Measurements from ENCODE around the gene BMAL2. TPM values are rescaled to one million over a fixed set of nuclear protein-coding genes. Genes with fewer than 3 reads are reported as not detected.

The BMAL2 gene
- total RNA-seq, 2 experiments from 2014 or later = 10.9 to 13.2 TPM

DNA sequence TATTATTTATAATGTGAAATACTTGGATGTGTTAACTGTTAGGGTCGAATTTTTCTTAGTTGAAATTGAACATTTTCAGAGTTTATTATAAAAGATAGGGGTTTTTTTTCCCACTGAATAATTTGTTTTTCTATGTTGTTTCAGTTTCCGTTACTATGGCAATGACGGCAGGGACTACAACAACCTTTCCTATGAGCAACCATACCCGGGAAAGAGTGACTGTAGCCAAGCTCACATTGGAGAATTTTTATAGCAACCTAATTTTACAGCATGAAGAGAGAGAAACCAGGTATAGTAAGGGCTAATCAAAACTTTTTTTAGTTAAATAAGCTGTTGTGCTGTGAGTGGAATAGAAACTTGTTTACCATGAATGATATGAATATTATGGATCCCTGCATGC is 35.1 kb upstream of the BMAL2 start:
- no peaks in the 10 kb centered on the region for H3K27me3 Mint-ChIP-seq
- ChIA-PET POLR2A (interaction anchor here (0.7 kb wide), 1 partner anchor 16 kb away, joined by 3 read pairs; no protein-coding TSS in a partner anchor), CTCF (interaction anchor here (0.5 to 1.9 kb wide), 5 partner anchors 8 to 258 kb away, joined by 3 to 24 read pairs (median 3); no protein-coding TSS in a partner anchor)
- H3K27ac Mint-ChIP-seq = peak overlapping the region; percentile 63
- no peak overlapping the region for H3K4me3 Mint-ChIP-seq
- peaks cover 8% of the 10 kb centered on the region for H3K4me1 Mint-ChIP-seq
- intact Hi-C loops (cut with DNase I, micrococcal nuclease) = loop anchor here in 1 of 2 experiments (1.0 to 2.0 kb wide), 2 partner anchors 53 to 117 kb away; partner anchors contain the start of gene STK38L
- H3K9me3 Mint-ChIP-seq (ENCODE audit: low read depth) = no peaks in the 10 kb centered on the region
- H3K36me3 Mint-ChIP-seq (ENCODE audit: low read depth) = peaks cover 13% of the 10 kb centered on the region
- ATAC-seq (peak; percentile 65), DNase-seq (peak; percentile 18)

GRCh38 chr12:27299102-27299501 is 33.5 kb upstream of the BMAL2 start:
- Mint-ChIP-seq H3K27ac (peak overlapping the region; percentile 59), H3K4me3 (no peak overlapping the region), H3K27me3 (no peaks in the 10 kb centered on the region), H3K4me1 (peaks cover 8% of the 10 kb centered on the region), H3K36me3 (ENCODE audit: low read depth) (peaks cover 15% of the 10 kb centered on the region), H3K9me3 (ENCODE audit: low read depth) (no peaks in the 10 kb centered on the region)
- intact Hi-C loops (cut with DNase I, micrococcal nuclease) = no loop called here
- ChIA-PET POLR2A (no interaction called here), CTCF (interaction anchor here (0.7 to 1.5 kb wide), 2 partner anchors 13 to 158 kb away, joined by 3 to 4 read pairs; no protein-coding TSS in a partner anchor)
- DNase-seq = no peak
- no peak for ATAC-seq

GRCh38 chr12:27300226-27300625 is 32.4 kb upstream of the BMAL2 start:
- DNase-seq (no peak), ATAC-seq (no peak)
- ChIA-PET POLR2A (no interaction called here), CTCF (no interaction called here)
- H3K27ac Mint-ChIP-seq = no peak overlapping the region
- intact Hi-C loops (cut with DNase I, micrococcal nuclease) = loop anchor here in 1 of 2 experiments (10.0 kb wide), 2 partner anchors 155 to 365 kb away; partner anchors contain the start of genes FGFR1OP2 and INTS13
- H3K4me1 Mint-ChIP-seq = peaks cover 8% of the 10 kb centered on the region
- no peaks in the 10 kb centered on the region for H3K9me3 Mint-ChIP-seq (ENCODE audit: low read depth)
- H3K4me3 Mint-ChIP-seq = no peak overlapping the region
- peaks cover 15% of the 10 kb centered on the region for H3K36me3 Mint-ChIP-seq (ENCODE audit: low read depth)
- no peaks in the 10 kb centered on the region for H3K27me3 Mint-ChIP-seq

- DNase-seq = no peak
- H3K27me3 Mint-ChIP-seq = no peaks in the 10 kb centered on the region
- peaks cover 5% of the 10 kb centered on the region for H3K4me1 Mint-ChIP-seq
- no peak overlapping the region for H3K4me3 Mint-ChIP-seq
- no peaks in the 10 kb centered on the region for H3K9me3 Mint-ChIP-seq (ENCODE audit: low read depth)
- CTCF ChIA-PET = interaction anchor here (0.6 to 8.8 kb wide), 8 partner anchors 21 to 339 kb away, joined by 3 to 152 read pairs (median 4); partner anchors contain the start of genes MED21 and TM7SF3
- peak overlapping the region; percentile 34 for H3K27ac Mint-ChIP-seq
- no peak for ATAC-seq
- H3K36me3 Mint-ChIP-seq (ENCODE audit: low read depth) = peaks cover 11% of the 10 kb centered on the region
- POLR2A ChIA-PET = no interaction called here
- intact Hi-C loops (cut with DNase I, micrococcal nuclease) = loop anchor here (2.0 to 10.0 kb wide), 3 partner anchors 159 to 449 kb away; partner anchors contain the start of genes FGFR1OP2 (in 1 of the 2) and INTS13 (in 1 of the 2)
These were observed 29.2 kb upstream of the BMAL2 start for GRCh38 chr12:27303139-27304111.

- ATAC-seq (no peak), DNase-seq (no peak)
- intact Hi-C loops (cut with DNase I, micrococcal nuclease) = loop anchor here (2.0 to 10.0 kb wide), 3 partner anchors 160 to 450 kb away; partner anchors contain the start of genes FGFR1OP2 (in 1 of the 2) and INTS13 (in 1 of the 2)
- H3K4me1 Mint-ChIP-seq = peaks cover 5% of the 10 kb centered on the region
- no peaks in the 10 kb centered on the region for H3K9me3 Mint-ChIP-seq (ENCODE audit: low read depth)
- ChIA-PET POLR2A (no interaction called here), CTCF (interaction anchor here (0.9 to 8.8 kb wide), 26 partner anchors 8 to 420 kb away, joined by 3 to 152 read pairs (median 6); partner anchors contain the start of genes MED21, STK38L and TM7SF3)
- no peaks in the 10 kb centered on the region for H3K27me3 Mint-ChIP-seq
- H3K4me3 Mint-ChIP-seq = no peak overlapping the region
- H3K27ac Mint-ChIP-seq = no peak overlapping the region
- peaks cover 8% of the 10 kb centered on the region for H3K36me3 Mint-ChIP-seq (ENCODE audit: low read depth)
These were observed 27.8 kb upstream of the BMAL2 start for GRCh38 chr12:27304856-27305255.

DNA sequence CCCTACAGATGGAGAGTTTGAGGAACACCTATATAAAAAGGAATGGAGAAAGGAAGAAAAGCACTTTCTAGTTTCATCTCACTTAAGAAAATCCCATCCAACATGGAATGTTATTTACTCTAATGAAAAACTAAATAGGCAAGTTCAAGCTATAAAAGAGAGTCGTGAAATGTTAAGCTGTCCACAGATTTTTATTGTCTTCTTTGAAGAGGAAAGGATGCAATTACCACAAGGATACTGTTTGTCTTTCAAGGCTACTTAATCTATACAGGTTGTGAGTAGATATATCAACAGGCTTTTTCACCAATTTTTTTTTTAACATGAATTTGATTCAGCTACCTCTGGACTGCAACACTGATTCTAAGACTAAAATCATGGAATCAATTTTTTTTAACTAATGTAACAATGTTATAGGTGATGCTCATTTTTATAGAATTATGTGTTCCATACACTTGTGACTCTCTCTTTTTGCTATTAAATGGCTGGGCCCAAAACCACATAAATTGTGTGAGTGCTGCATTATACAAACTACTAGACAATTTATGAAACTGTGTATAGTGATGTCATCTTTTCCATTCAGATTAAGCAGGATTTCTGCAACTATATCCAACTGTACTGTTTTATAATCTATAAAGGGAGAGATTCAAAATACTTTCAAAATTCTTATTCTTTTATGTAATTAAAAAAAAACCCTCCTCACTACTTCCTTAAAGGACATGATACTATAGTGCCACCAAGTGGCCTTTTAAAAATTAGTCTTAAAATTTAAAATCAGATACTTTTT is 26.8 kb upstream of the BMAL2 start:
- ChIA-PET POLR2A (interaction anchor here (0.6 to 0.8 kb wide), 2 partner anchors 126 to 290 kb away, joined by 3 to 4 read pairs; no protein-coding TSS in a partner anchor), CTCF (interaction anchor here (0.6 to 8.8 kb wide), 79 partner anchors 9 to 474 kb away, joined by 3 to 152 read pairs (median 4); partner anchors contain the start of genes BMAL2, C12orf71, INTS13 and MED21)
- H3K27ac Mint-ChIP-seq = no peak overlapping the region
- H3K36me3 Mint-ChIP-seq (ENCODE audit: low read depth) = peaks cover 11% of the 10 kb centered on the region
- no peaks in the 10 kb centered on the region for H3K27me3 Mint-ChIP-seq
- no peaks in the 10 kb centered on the region for H3K9me3 Mint-ChIP-seq (ENCODE audit: low read depth)
- ATAC-seq (no peak), DNase-seq (no peak)
- no peak overlapping the region for H3K4me3 Mint-ChIP-seq
- intact Hi-C loops (cut with DNase I, micrococcal nuclease) = loop anchor here (1.0 to 10.0 kb wide), 8 partner anchors 161 to 453 kb away; partner anchors contain the start of genes FGFR1OP2 (in 1 of the 2), INTS13 (in 1 of the 2) and MED21 (in 1 of the 2)
- H3K4me1 Mint-ChIP-seq = peaks cover 5% of the 10 kb centered on the region

GRCh38 chr12:27309293-27309994 is 23.2 kb upstream of the BMAL2 start:
- Mint-ChIP-seq H3K4me1 (peaks cover 5% of the 10 kb centered on the region), H3K36me3 (ENCODE audit: low read depth) (peaks cover 14% of the 10 kb centered on the region), H3K4me3 (no peak overlapping the region), H3K27me3 (no peaks in the 10 kb centered on the region), H3K9me3 (ENCODE audit: low read depth) (no peaks in the 10 kb centered on the region), H3K27ac (no peak overlapping the region)
- no peak for ATAC-seq
- ChIA-PET POLR2A (interaction anchor here (0.7 kb wide), 1 partner anchor 363 kb away, joined by 3 read pairs; no protein-coding TSS in a partner anchor), CTCF (interaction anchor here (0.5 to 8.8 kb wide), 5 partner anchors 125 to 421 kb away, joined by 3 to 152 read pairs (median 3); partner anchors contain the start of genes MED21 and TM7SF3)
- no peak for DNase-seq
- intact Hi-C loops (cut with DNase I, micrococcal nuclease) = loop anchor here in 1 of 2 experiments (10.0 kb wide), 2 partner anchors 165 to 375 kb away; partner anchors contain the start of genes FGFR1OP2 and INTS13

GRCh38 chr12:27309995-27310315 is 22.7 kb upstream of the BMAL2 start:
- Mint-ChIP-seq H3K4me3 (no peak overlapping the region), H3K27me3 (no peaks in the 10 kb centered on the region), H3K36me3 (ENCODE audit: low read depth) (peaks cover 17% of the 10 kb centered on the region), H3K27ac (no peak overlapping the region), H3K4me1 (peaks cover 5% of the 10 kb centered on the region), H3K9me3 (ENCODE audit: low read depth) (no peaks in the 10 kb centered on the region)
- intact Hi-C loops (cut with DNase I, micrococcal nuclease) = loop anchor here in 1 of 2 experiments (10.0 kb wide), 2 partner anchors 165 to 375 kb away; partner anchors contain the start of genes FGFR1OP2 and INTS13
- CTCF ChIA-PET = no interaction called here
- DNase-seq (no peak), ATAC-seq (no peak)
- POLR2A ChIA-PET = interaction anchor here (0.7 kb wide), 1 partner anchor 364 kb away, joined by 3 read pairs; no protein-coding TSS in a partner anchor

DNA sequence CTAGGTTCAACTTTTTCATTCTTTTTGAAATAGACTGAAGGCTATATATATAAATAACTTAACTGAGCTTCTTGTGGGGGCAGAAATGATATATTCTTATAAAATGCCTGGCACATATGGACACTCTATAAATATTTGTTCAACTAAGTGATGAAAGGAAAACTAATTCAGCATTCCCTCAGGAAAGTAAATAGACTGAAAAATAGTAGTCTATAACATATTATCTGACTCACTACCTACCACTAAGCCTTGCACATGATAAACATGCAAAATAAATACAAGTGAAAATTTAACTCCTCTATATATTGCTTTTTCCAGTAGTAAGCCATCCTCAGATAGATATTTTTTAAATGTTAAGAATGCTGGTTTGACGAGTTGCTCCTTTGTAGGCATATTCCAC is 15.7 kb upstream of the BMAL2 start:
- intact Hi-C loops (cut with DNase I, micrococcal nuclease) = no loop called here
- H3K36me3 Mint-ChIP-seq (ENCODE audit: low read depth) = peaks cover 21% of the 10 kb centered on the region
- POLR2A ChIA-PET = no interaction called here

GRCh38 chr12:27319409-27319808 is 13.2 kb upstream of the BMAL2 start:
- Mint-ChIP-seq H3K27me3 (no peaks in the 10 kb centered on the region), H3K27ac (no peak overlapping the region), H3K36me3 (ENCODE audit: low read depth) (peaks cover 21% of the 10 kb centered on the region), H3K4me3 (no peak overlapping the region), H3K9me3 (ENCODE audit: low read depth) (no peaks in the 10 kb centered on the region), H3K4me1 (no peaks in the 10 kb centered on the region)
- ChIA-PET CTCF (no interaction called here), POLR2A (no interaction called here)
- DNase-seq = no peak
- ATAC-seq = no peak
- intact Hi-C loops (cut with DNase I, micrococcal nuclease) = no loop called here

More for the DNA sequence above, 15.7 kb upstream of the BMAL2 start:
- Mint-ChIP-seq H3K9me3 (ENCODE audit: low read depth) (no peaks in the 10 kb centered on the region), H3K27me3 (no peaks in the 10 kb centered on the region), H3K4me3 (no peak overlapping the region), H3K27ac (no peak overlapping the region), H3K4me1 (no peaks in the 10 kb centered on the region)
- ATAC-seq (no peak), DNase-seq (no peak)
- CTCF ChIA-PET = interaction anchor here (0.7 kb wide), 1 partner anchor 12 kb away, joined by 3 read pairs; no protein-coding TSS in a partner anchor
